ENCODE data around the gene CSN3.

CSN3 gene

DNA sequence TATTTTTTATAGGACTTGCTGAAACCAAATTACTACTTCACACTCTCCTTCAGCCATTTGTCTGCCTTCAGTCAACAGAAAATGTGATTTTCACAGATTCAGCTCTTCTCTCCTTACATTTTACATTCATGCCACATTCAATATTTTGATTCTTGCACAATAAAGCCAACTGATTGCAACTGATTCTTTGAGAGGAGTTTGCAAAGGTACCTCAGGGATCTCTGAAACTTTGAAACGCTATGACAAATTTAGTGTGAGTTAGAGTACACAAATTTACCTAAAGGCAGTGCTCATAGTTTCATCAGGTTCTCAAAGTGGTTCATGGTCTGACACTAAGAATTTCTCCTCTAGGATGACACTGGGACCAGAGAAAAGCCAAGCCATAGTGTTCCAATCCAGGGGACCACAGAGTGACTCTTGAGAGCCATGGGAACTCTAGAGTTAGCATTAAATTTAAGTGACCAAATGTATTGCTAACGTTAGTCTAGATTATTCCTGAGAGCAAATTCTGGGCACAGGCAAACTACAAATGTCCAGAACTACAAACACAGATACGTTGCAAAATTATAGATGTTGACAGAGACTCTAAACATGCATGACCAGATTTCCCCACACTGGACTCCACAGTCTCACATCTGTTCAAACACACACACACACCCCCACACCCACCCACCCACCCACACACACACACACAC is 9.0 kb downstream of the CSN3 start:
- DNase-seq (ENCODE audit: low spot score in 2 of 2) = no peak
- no peaks in the 10 kb centered on the region for H3K36me3 Mint-ChIP-seq
- H3K27ac Mint-ChIP-seq = no peak overlapping the region
- H3K9me3 Mint-ChIP-seq = peaks cover 4% of the 10 kb centered on the region
- ATAC-seq = no peak
- no peak overlapping the region for H3K4me3 Mint-ChIP-seq
- H3K4me1 Mint-ChIP-seq = no peaks in the 10 kb centered on the region

DNA sequence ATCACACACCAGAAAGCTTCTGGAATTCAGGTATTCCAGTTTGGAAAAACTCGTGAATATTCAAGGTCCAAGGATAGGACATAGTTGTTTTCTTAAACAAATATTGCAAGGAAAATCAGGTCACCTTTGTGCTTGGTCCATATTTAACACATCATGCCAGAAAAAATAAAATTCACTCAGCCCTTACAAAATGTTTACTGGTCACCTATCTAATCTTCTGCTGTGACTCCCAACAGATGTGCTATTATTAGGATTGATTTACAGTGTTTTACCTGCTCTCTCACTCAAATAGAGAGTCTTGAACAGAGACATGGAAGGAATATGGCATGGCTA is 9.5 kb downstream of the CSN3 start:
- Mint-ChIP-seq H3K4me1 (no peaks in the 10 kb centered on the region), H3K27ac (no peak overlapping the region), H3K36me3 (no peaks in the 10 kb centered on the region), H3K9me3 (peaks cover 4% of the 10 kb centered on the region), H3K4me3 (no peak overlapping the region)
- ATAC-seq (no peak), DNase-seq (ENCODE audit: low spot score in 2 of 2) (no peak)

- no peaks in the 10 kb centered on the region for H3K36me3 Mint-ChIP-seq
- H3K9me3 Mint-ChIP-seq = peaks cover 6% of the 10 kb centered on the region
- H3K4me3 Mint-ChIP-seq = no peak overlapping the region
- H3K4me1 Mint-ChIP-seq = no peaks in the 10 kb centered on the region
- H3K27ac Mint-ChIP-seq = no peak overlapping the region
- ATAC-seq = no peak
- DNase-seq (ENCODE audit: low spot score in 2 of 2) = no peak
These were observed 27.3 kb downstream of the CSN3 start for GRCh38 chr4:70269674-70270073.

- H3K36me3 Mint-ChIP-seq = no peaks in the 10 kb centered on the region
- H3K9me3 Mint-ChIP-seq = peaks cover 3% of the 10 kb centered on the region
- no peak overlapping the region for H3K4me3 Mint-ChIP-seq
- DNase-seq (ENCODE audit: low spot score in 2 of 2) = no peak
- no peak overlapping the region for H3K27ac Mint-ChIP-seq
- no peaks in the 10 kb centered on the region for H3K4me1 Mint-ChIP-seq
- no peak for ATAC-seq
These were observed 34.7 kb downstream of the CSN3 start for GRCh38 chr4:70277121-70277520.

GRCh38 chr4:70280567-70280966 is 38.2 kb downstream of the CSN3 start:
- H3K9me3 Mint-ChIP-seq = peaks cover 7% of the 10 kb centered on the region
- H3K4me1 Mint-ChIP-seq = no peaks in the 10 kb centered on the region
- no peak for DNase-seq (ENCODE audit: low spot score in 2 of 2)
- H3K36me3 Mint-ChIP-seq = no peaks in the 10 kb centered on the region
- H3K27ac Mint-ChIP-seq = no peak overlapping the region
- ATAC-seq = no peak
- no peak overlapping the region for H3K4me3 Mint-ChIP-seq

DNA sequence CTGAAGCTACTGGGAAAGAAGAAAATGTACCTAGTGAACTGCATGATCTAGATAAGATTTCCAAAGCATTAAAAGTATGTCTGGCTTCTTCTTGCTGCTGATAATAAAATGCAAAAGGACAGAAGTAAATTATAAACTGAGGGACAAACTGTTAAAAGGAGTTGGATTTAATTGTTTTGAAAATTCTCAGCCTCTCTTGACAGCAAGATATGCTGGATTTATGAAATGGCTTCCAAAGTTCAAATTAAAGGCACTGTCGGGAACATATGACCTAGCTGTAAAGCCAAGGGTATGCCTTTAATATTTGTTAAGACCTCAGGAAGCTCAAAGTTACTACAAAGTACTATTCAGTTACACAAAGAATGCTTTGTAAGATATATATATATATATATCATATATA is 46.3 kb downstream of the CSN3 start:
- H3K27ac Mint-ChIP-seq = no peak overlapping the region
- H3K36me3 Mint-ChIP-seq = no peaks in the 10 kb centered on the region
- H3K4me3 Mint-ChIP-seq = no peak overlapping the region
- ATAC-seq = no peak
- peaks cover 9% of the 10 kb centered on the region for H3K9me3 Mint-ChIP-seq
- no peak for DNase-seq (ENCODE audit: low spot score in 2 of 2)
- no peaks in the 10 kb centered on the region for H3K4me1 Mint-ChIP-seq

DNA sequence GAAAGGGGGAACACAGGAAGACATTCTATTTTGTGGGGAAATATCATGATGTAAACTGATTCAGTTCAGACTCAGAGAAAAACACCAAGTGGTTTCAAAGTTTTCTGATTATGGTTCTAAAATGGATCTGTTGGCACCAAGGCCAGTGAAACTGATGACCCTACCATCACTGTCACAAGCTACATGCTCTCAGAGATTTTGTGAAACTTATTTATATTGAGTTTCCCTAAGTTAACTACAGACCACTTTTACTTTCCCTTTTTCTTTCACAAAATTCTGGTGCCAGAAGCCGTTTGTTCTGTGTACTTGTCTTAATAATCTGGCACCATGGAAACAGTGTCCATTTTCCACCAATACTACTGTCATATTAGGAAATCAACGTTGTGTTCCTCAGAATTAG is 48.9 kb downstream of the CSN3 start:
- no peaks in the 10 kb centered on the region for H3K4me1 Mint-ChIP-seq
- ATAC-seq = no peak
- H3K27ac Mint-ChIP-seq = no peak overlapping the region
- no peaks in the 10 kb centered on the region for H3K36me3 Mint-ChIP-seq
- DNase-seq (ENCODE audit: low spot score in 2 of 2) = no peak
- H3K4me3 Mint-ChIP-seq = no peak overlapping the region
- H3K9me3 Mint-ChIP-seq = peaks cover 13% of the 10 kb centered on the region

DNA sequence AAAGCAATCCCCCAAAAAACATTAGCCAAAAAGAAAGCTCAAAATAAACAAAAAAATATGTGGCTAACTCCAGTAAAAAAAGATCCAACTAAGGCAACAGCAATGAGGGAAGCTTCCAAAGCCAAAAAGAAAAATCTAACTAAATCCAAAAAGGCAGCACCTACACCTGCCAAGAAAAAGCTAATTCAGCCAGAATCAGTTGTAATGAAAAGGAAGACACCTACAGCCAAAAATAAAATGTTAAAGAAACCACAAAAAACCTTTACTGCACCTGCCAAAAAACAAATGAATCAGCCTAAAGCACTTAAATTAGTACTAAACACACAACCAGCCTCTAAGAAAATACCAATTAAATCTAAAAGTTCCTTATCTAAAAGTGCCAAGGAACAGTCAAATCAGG is 55.2 kb downstream of the CSN3 start:
- H3K4me3 Mint-ChIP-seq = no peak overlapping the region
- no peak for ATAC-seq
- no peaks in the 10 kb centered on the region for H3K36me3 Mint-ChIP-seq
- no peak overlapping the region for H3K27ac Mint-ChIP-seq
- H3K9me3 Mint-ChIP-seq = peaks cover 11% of the 10 kb centered on the region
- no peaks in the 10 kb centered on the region for H3K4me1 Mint-ChIP-seq
- DNase-seq (ENCODE audit: low spot score in 2 of 2) = no peak

- Mint-ChIP-seq H3K4me1 (no peaks in the 10 kb centered on the region), H3K4me3 (no peak overlapping the region), H3K9me3 (peaks cover 11% of the 10 kb centered on the region), H3K27ac (no peak overlapping the region), H3K36me3 (no peaks in the 10 kb centered on the region)
- DNase-seq (ENCODE audit: low spot score in 2 of 2) (no peak), ATAC-seq (no peak)
These were observed 55.7 kb downstream of the CSN3 start for GRCh38 chr4:70298051-70298450.

DNA sequence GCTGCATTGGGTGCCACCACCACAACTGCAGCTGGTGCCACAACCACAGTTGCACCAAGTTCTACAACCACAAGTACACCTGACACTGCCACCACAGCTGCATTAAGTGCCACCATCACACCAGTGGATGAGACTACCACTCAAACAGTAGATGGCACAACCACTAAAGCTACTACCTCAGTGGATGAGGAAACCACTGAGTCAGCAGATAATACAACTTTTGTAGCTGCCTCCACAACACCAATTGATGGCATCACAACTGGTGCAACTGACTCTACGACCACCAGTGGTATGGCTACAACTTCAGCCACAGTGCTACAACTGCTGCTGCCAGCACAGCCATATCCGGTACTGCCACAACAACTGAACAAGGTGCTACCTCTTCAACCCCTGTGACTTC is 57.2 kb downstream of the CSN3 start:
- ATAC-seq = no peak
- no peaks in the 10 kb centered on the region for H3K36me3 Mint-ChIP-seq
- peaks cover 5% of the 10 kb centered on the region for H3K9me3 Mint-ChIP-seq
- H3K27ac Mint-ChIP-seq = no peak overlapping the region
- no peak for DNase-seq (ENCODE audit: low spot score in 2 of 2)
- no peak overlapping the region for H3K4me3 Mint-ChIP-seq
- H3K4me1 Mint-ChIP-seq = no peaks in the 10 kb centered on the region

GRCh38 chr4:70300215-70300614 is 57.8 kb downstream of the CSN3 start:
- Mint-ChIP-seq H3K27ac (no peak overlapping the region), H3K4me1 (no peaks in the 10 kb centered on the region), H3K4me3 (no peak overlapping the region), H3K9me3 (peaks cover 4% of the 10 kb centered on the region), H3K36me3 (no peaks in the 10 kb centered on the region)
- DNase-seq (ENCODE audit: low spot score in 2 of 2) (no peak), ATAC-seq (peak; percentile 34)
